CD14-positive monocyte (primary cell): ENCODE results near the gene MRPL23. TPM values are rescaled to one million over a fixed set of nuclear protein-coding genes. Genes with fewer than 3 reads are reported as not detected.

Source experiments
- DNase-seq, 3 donors: peaks; one replicate each; pipeline ENCODE4 v3.0.0-alpha.2; 2011 to 2022
- H2AFZ ChIP-seq: 2 replicates; pipeline ENCODE4 v1.6.0; 2012; ENCODE audit warnings: mild to moderate bottlenecking, low read depth, low read length, inconsistent platforms; ENCODE audit not compliant: insufficient read depth, poor library complexity, severe bottlenecking
- H3K27ac ChIP-seq, 2 donors: 1 replicate in 1 of 2; 2 replicates in 1 of 2; pipeline ENCODE4 v1.5.1; 2012 to 2013; ENCODE audit warnings: low read length in 2 of 2, control low read depth in 1 of 2, inconsistent platforms in 1 of 2, low read depth in 1 of 2, mild to moderate bottlenecking in 1 of 2
- H3K27me3 ChIP-seq, 2 donors: one replicate each; pipeline versions ENCODE4 v1.6.0 to v1.6.1; 2011 to 2013; ENCODE audit warnings: low read length in 2 of 2; ENCODE audit not compliant: control insufficient read depth in 2 of 2, insufficient read depth in 2 of 2
- H3K36me3 ChIP-seq, 2 donors: replicated peaks in 1 of 2; 1 replicate in 1 of 2; 2 replicates in 1 of 2; pipeline versions ENCODE4 v1.5.1 to v1.6.1; 2012 to 2013; ENCODE audit warnings: low read length in 2 of 2, control low read depth in 1 of 2, inconsistent platforms in 1 of 2, mild to moderate bottlenecking in 1 of 2; ENCODE audit not compliant: insufficient read depth in 2 of 2, control insufficient read depth in 1 of 2
- H3K4me1 ChIP-seq, 2 donors: 1 replicate in 1 of 2; 2 replicates in 1 of 2; pipeline versions ENCODE4 v1.5.1 to v1.6.1; 2012 to 2013; ENCODE audit warnings: low read length in 2 of 2, control low read depth in 1 of 2, inconsistent platforms in 1 of 2, mild to moderate bottlenecking in 1 of 2, moderate library complexity in 1 of 2; ENCODE audit not compliant: insufficient read depth in 2 of 2, control insufficient read depth in 1 of 2
- H3K4me2 ChIP-seq: replicated peaks from 2 replicates; pipeline ENCODE3; 2012; ENCODE audit warnings: low read length, moderate library complexity, mild to moderate bottlenecking; ENCODE audit not compliant: poor library complexity, severe bottlenecking; ENCODE audit errors: extremely low read depth
- H3K4me3 ChIP-seq, 3 experiments: fragments of 200-600 bp in 1 of 3; sonication (generic) in 1 of 3; replicated peaks in 1 of 3; 1 replicate in 2 of 3; 2 replicates in 1 of 3; pipeline ENCODE4 v1.5.1; 2011 to 2013; ENCODE audit warnings: low read length in 3 of 3, mild to moderate bottlenecking in 3 of 3, control low read depth in 2 of 3, low read depth in 2 of 3, inconsistent platforms in 1 of 3, moderate library complexity in 1 of 3
- H3K79me2 ChIP-seq: 2 replicates; pipeline ENCODE4 v1.6.0; 2012; ENCODE audit warnings: mild to moderate bottlenecking, control low read depth, inconsistent platforms, low read length, moderate library complexity; ENCODE audit not compliant: insufficient read depth
- H3K9ac ChIP-seq: 2 replicates; pipeline ENCODE4 v1.6.0; 2017; ENCODE audit warnings: low read length, mild to moderate bottlenecking; ENCODE audit not compliant: insufficient read depth, poor library complexity, severe bottlenecking
- H3K9me3 ChIP-seq, 2 donors: replicated peaks in 1 of 2; 1 replicate in 1 of 2; 2 replicates in 1 of 2; pipeline versions ENCODE4 v1.5.1 to v1.6.1; 2012 to 2013; ENCODE audit warnings: low read length in 2 of 2, control low read depth in 1 of 2; ENCODE audit not compliant: control insufficient read depth in 1 of 2, insufficient read depth in 1 of 2
- H4K20me1 ChIP-seq: 2 replicates; pipeline ENCODE4 v1.6.0; 2012; ENCODE audit warnings: mild to moderate bottlenecking, low read length, control low read depth, moderate library complexity; ENCODE audit not compliant: insufficient read depth
- H3K27ac Mint-ChIP-seq, 7 donors: one replicate each; pipeline ENCODE4 v1.8.0; 2020; ENCODE audit warnings: mild to moderate bottlenecking in 7 of 7, mixed read lengths in 7 of 7, moderate library complexity in 6 of 7, inconsistent platforms in 2 of 7
- H3K27me3 Mint-ChIP-seq, 3 donors: one replicate each; pipeline ENCODE4 v1.8.0; 2021 to 2022; ENCODE audit warnings: low read depth in 3 of 3, mild to moderate bottlenecking in 3 of 3, mixed read lengths in 3 of 3, moderate library complexity in 3 of 3, inconsistent platforms in 1 of 3
- H3K36me3 Mint-ChIP-seq, 2 donors: one replicate each; pipeline ENCODE4 v1.8.0; 2020; ENCODE audit warnings: mixed read lengths in 2 of 2, inconsistent platforms in 1 of 2, mild to moderate bottlenecking in 1 of 2
- H3K4me1 Mint-ChIP-seq: one replicate; pipeline ENCODE4 v1.8.0; 2020; ENCODE audit warnings: mild to moderate bottlenecking, mixed read lengths
- H3K4me3 Mint-ChIP-seq, 2 donors: one replicate each; pipeline ENCODE4 v1.8.0; 2020; ENCODE audit warnings: mild to moderate bottlenecking in 2 of 2, mixed read lengths in 2 of 2, moderate library complexity in 1 of 2
- H3K9me3 Mint-ChIP-seq, 7 donors: one replicate each; pipeline ENCODE4 v1.8.0; 2020 to 2022; ENCODE audit warnings: mixed read lengths in 7 of 7, mild to moderate bottlenecking in 6 of 7, moderate library complexity in 6 of 7, inconsistent platforms in 2 of 7
- WGBS: methylation state at CpG from one replicate; pipeline ENCODE4 v1.1.5; 2013; ENCODE audit warnings: missing lambda C conversion rate; ENCODE audit not compliant: insufficient coverage; 5-methylcytosine and 5-hydroxymethylcytosine counted together
- intact Hi-C, 2 donors: fragments of 100-400 bp; cut with micrococcal nuclease; formaldehyde crosslinking; loops; one replicate each; pipeline versions ENCODE4 v1.15.0 to v1.15.1; 2023
- polyA plus RNA-seq, 3 donors: library from polyadenylated mRNA; depleted of rRNA in 1 of 3; unstranded in 2 of 3; stranded (reverse) in 1 of 3; fragments of 300-500 nt in 2 of 3; fragments of >200 nt in 1 of 3; fragmentation: Illumina TruSeq in 2 of 3; gene quantifications; 1 replicate in 2 of 3; 2 replicates in 1 of 3; pipeline ENCODE4 v1.2.3, GENCODE V29; 2012 to 2021
- TF ChIP-seq, protein P1 (sequence below): fragments of 200-600 bp; IDR thresholded peaks from one replicate; pipeline ENCODE4 v1.8.0; 2022; ENCODE audit warnings: antibody characterized with exemption, mild to moderate bottlenecking

The MRPL23 gene
- polyA plus RNA-seq, 3 donors, result 19.3 to 109 (median 51.1) TPM

DNA sequence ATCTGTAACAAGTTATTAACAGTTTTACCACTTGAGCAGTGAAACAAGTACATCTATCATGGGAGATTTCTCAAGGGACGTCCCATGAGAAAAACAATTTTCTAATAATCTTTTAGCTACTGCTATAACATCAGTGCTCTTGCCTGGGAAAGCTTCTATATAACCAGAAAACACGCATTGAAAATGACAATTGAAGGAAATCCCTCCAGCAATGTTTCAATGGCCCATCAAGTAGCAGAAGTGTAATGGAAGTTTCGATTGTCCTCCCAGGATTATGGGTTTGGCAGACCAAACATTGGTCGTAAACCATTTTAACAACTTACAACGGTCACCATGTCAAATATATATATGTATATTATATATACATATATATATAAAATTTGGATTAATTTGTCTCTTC, 47.4 kb upstream of the MRPL23 start:
- Histone ChIP-seq H3K27me3 (no peaks in the 10 kb centered on the region), H4K20me1 (no peaks in the 10 kb centered on the region), H3K9me3 (no peaks in the 10 kb centered on the region), H3K4me1 (peaks cover 17 to 19% of the 10 kb centered on the region in 2 donors), H3K36me3 (no peaks in the 10 kb centered on the region), H3K4me2 (no peak overlapping the region), H2AFZ (no peak overlapping the region), H3K79me2 (no peaks in the 10 kb centered on the region), H3K4me3 (no peak overlapping the region), H3K27ac (no peak overlapping the region), H3K9ac (no peak overlapping the region)
- H3K27ac Mint-ChIP-seq, result no peak overlapping the region
- H3K4me1 Mint-ChIP-seq, result peaks cover 18% of the 10 kb centered on the region
- no peaks in the 10 kb centered on the region for H3K9me3 Mint-ChIP-seq
- intact Hi-C loops, result no loop called here
- DNase-seq, result no peak
- no peak overlapping the region for H3K4me3 Mint-ChIP-seq
- no CpG with 5 or more reads among the region's 5 CpGs for WGBS
- H3K36me3 Mint-ChIP-seq, result peaks cover 3 to 4% of the 10 kb centered on the region in 2 donors
- TF ChIP-seq, protein P1, sequence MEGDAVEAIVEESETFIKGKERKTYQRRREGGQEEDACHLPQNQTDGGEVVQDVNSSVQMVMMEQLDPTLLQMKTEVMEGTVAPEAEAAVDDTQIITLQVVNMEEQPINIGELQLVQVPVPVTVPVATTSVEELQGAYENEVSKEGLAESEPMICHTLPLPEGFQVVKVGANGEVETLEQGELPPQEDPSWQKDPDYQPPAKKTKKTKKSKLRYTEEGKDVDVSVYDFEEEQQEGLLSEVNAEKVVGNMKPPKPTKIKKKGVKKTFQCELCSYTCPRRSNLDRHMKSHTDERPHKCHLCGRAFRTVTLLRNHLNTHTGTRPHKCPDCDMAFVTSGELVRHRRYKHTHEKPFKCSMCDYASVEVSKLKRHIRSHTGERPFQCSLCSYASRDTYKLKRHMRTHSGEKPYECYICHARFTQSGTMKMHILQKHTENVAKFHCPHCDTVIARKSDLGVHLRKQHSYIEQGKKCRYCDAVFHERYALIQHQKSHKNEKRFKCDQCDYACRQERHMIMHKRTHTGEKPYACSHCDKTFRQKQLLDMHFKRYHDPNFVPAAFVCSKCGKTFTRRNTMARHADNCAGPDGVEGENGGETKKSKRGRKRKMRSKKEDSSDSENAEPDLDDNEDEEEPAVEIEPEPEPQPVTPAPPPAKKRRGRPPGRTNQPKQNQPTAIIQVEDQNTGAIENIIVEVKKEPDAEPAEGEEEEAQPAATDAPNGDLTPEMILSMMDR, result no peak
- H3K27me3 Mint-ChIP-seq, result peaks cover 0 to 2% (median 1%) of the 10 kb centered on the region in 3 donors

DNA sequence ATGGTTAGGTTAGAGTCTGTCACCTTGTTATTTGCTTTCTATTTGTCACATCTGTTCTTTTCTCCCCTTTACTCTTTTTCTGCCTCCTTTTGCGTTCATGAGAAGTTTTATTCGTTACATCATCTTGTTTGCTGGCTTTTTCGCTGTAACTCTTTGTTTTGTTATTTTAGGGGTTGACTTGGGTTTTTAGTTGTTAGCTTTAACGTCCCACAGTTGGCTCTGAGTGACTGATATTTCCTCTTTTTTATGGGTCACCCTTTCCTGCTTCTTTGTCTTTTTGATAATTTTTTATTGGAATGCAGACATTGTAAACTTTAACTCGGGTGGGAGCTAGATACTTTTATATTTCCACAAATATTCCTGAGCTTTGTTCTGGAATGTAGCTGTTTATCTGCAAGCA, 41.0 kb upstream of the MRPL23 start:
- intact Hi-C loops, result no loop called here
- Histone ChIP-seq H2AFZ (no peak overlapping the region), H3K4me1 (peaks cover 0 to 3% of the 10 kb centered on the region in 2 donors), H3K27ac (no peak overlapping the region), H3K9ac (no peak overlapping the region), H3K36me3 (no peaks in the 10 kb centered on the region), H3K4me2 (no peak overlapping the region), H3K79me2 (no peaks in the 10 kb centered on the region), H4K20me1 (no peaks in the 10 kb centered on the region), H3K9me3 (no peaks in the 10 kb centered on the region), H3K27me3 (no peaks in the 10 kb centered on the region), H3K4me3 (no peak overlapping the region)
- Mint-ChIP-seq H3K4me1 (peaks cover 8% of the 10 kb centered on the region), H3K4me3 (no peak overlapping the region), H3K27me3 (peaks cover 0 to 7% (median 2%) of the 10 kb centered on the region in 3 donors), H3K9me3 (no peaks in the 10 kb centered on the region), H3K27ac (no peak overlapping the region), H3K36me3 (peaks cover 7 to 11% of the 10 kb centered on the region in 2 donors)
- TF ChIP-seq, protein P1, result no peak
- no CpG with 5 or more reads among the region's 5 CpGs for WGBS
- DNase-seq, result no peak
